ENCODE measurements around the gene NOL3. TPM values are rescaled to one million over a fixed set of nuclear protein-coding genes. Genes with fewer than 3 reads are reported as not detected.

Gene NOL3
- total RNA-seq, 1 donor from 2014 or later, result 15.3 TPM

Other genes starting within 250 kb of the NOL3 start
- 7.2 and 9.3 TPM in 2 replicates for gene RRAD, start 245.0 kb upstream of the NOL3 start, total RNA-seq
- gene CIAO2B, start 236.1 kb upstream of the NOL3 start, total RNA-seq, result 85.1 and 97.3 TPM in 2 replicates
- 32.6 and 39.3 TPM in 2 replicates for gene CES2, start 235.0 kb upstream of the NOL3 start, total RNA-seq
- 0.06 TPM in 1 of 2 replicates, not detected in the other for gene CES3, start 209.3 kb upstream of the NOL3 start, total RNA-seq
- 0.53 and 2.6 TPM in 2 replicates for gene CES4A, start 181.9 kb upstream of the NOL3 start, total RNA-seq
- 52.3 and 60.4 TPM in 2 replicates for gene CBFB, start 141.4 kb upstream of the NOL3 start, total RNA-seq
- 18.3 and 23.6 TPM in 2 replicates for gene PHAF1, start 60.6 kb upstream of the NOL3 start, total RNA-seq
- gene B3GNT9, start 19.5 kb upstream of the NOL3 start, total RNA-seq, result 0.73 and 5.3 TPM in 2 replicates
- gene TRADD, start 10.6 kb upstream of the NOL3 start, total RNA-seq, result 25.4 and 27.8 TPM in 2 replicates
- gene FBXL8, start 10.6 kb upstream of the NOL3 start, total RNA-seq, result 11.3 and 16.6 TPM in 2 replicates
- gene HSF4, start 5.8 kb upstream of the NOL3 start, total RNA-seq, result 2.9 and 4.8 TPM in 2 replicates
- 20.1 and 25.3 TPM in 2 replicates for gene MATCAP1, start 13.4 kb downstream of the NOL3 start, total RNA-seq
- 12.0 and 27.4 TPM in 2 replicates for gene EXOC3L1, start 19.6 kb downstream of the NOL3 start, total RNA-seq
- gene E2F4, start 21.6 kb downstream of the NOL3 start, total RNA-seq, result 78.3 and 122 TPM in 2 replicates
- 0.53 and 2.0 TPM in 2 replicates for gene ELMO3, start 28.6 kb downstream of the NOL3 start, total RNA-seq
- 29.0 and 36.8 TPM in 2 replicates for gene TMEM208, start 56.6 kb downstream of the NOL3 start, total RNA-seq
- 47.3 and 47.5 TPM in 2 replicates for gene FHOD1, start 76.9 kb downstream of the NOL3 start, total RNA-seq
- gene SLC9A5, start 78.4 kb downstream of the NOL3 start, total RNA-seq, result 0.82 and 2.3 TPM in 2 replicates
- gene PLEKHG4, start 109.0 kb downstream of the NOL3 start, total RNA-seq, result 15.4 and 22.4 TPM in 2 replicates
- 0.23 TPM in 1 of 2 replicates, not detected in the other for gene KCTD19, start 156.2 kb downstream of the NOL3 start, total RNA-seq
- 1.2 and 1.4 TPM in 2 replicates for gene LRRC36, start 156.3 kb downstream of the NOL3 start, total RNA-seq
- 3.2 TPM in 1 of 2 replicates, not detected in the other for gene TPPP3, start 223.0 kb downstream of the NOL3 start, total RNA-seq
- gene ZDHHC1, start 245.9 kb downstream of the NOL3 start, total RNA-seq, result 18.3 and 23.7 TPM in 2 replicates